Lower leg skin (tissue), 3 donors: ENCODE measurements around the gene IFT52.

Experiments used
- CTCF ChIP-seq, 3 donors: fragments of 450-650 bp; IDR thresholded peaks; one replicate each; pipeline ENCODE4 v1.5.1; 2016; ENCODE audit warnings: antibody characterized with exemption in 3 of 3, mild to moderate bottlenecking in 3 of 3, moderate library complexity in 2 of 3
- POLR2A ChIP-seq, 2 donors: fragments of 450-650 bp; IDR thresholded peaks; one replicate each; pipeline ENCODE4 v1.6.1; 2016 to 2017; ENCODE audit warnings: antibody characterized with exemption in 2 of 2, mild to moderate bottlenecking in 1 of 2, moderate library complexity in 1 of 2

- TF ChIP-seq CTCF (IDR thresholded peaks at IDR 0.05) (no peak), POLR2A (IDR thresholded peaks at IDR 0.05) (no peak)
Observed at GRCh38 chr20:43542161-43542560, 48.6 kb upstream of the IFT52 start.
